ENCODE measurements around the gene CRYZL1.

Gene CRYZL1

DNA sequence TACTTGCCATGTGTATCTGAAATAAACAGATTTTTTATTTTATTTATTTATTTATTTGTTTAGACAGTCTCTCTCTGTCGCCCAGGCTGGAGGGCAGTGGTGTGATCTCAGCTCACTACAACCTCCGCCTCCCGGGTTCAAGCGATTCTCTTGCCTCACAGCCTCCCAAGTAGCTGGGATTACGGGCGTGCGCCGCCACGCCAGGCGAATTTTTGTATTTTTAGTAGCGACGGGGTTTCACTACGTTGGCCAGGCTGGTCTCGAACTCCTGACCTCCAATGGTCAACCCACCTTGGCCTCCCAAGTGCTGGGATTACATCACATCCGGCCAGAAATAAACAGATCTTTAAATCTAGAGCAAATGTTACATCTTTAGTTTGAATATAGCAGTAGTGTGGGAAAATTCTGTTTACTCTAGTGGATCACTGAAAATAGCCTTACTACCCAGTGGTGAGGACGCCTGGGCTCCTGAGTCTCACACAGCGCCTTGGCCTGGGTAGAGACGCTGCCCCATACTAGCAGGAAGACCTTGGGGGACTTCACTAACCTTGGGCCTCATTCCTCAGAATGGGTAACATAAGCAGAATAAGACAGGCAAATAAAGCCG lies 100.3 kb downstream of the CRYZL1 start:
- no peak for DNase-seq (ENCODE audit: low read depth, low spot score)

GRCh38 chr21:33540711-33541104 lies 100.8 kb downstream of the CRYZL1 start:
- DNase-seq (ENCODE audit: low read depth, low spot score) = no peak

GRCh38 chr21:33539616-33540015 lies 101.9 kb downstream of the CRYZL1 start:
- no peak for DNase-seq (ENCODE audit: low read depth, low spot score)

All from brain pericyte (primary cell).